Activated CD4-positive, alpha-beta T cell treated with anti-CD3 and anti-CD28 coated beads, Interleukin-2, amount 10 ng/mL, durations not matched to agents 24 days and 14 days (primary cell): ENCODE data around the gene SDK2. TPM values are rescaled to one million over a fixed set of nuclear protein-coding genes. Genes with fewer than 3 reads are reported as not detected.

ENCODE experiments used
- DNase-seq: peaks from one replicate; pipeline ENCODE4 v3.0.0; 2022
- H3K27ac Mint-ChIP-seq: one replicate; pipeline ENCODE4 v1.8.0; 2022; ENCODE audit warnings: mild to moderate bottlenecking, mixed read lengths
- H3K27me3 Mint-ChIP-seq: one replicate; pipeline ENCODE4 v1.8.0; 2022; ENCODE audit warnings: mixed read lengths
- H3K36me3 Mint-ChIP-seq: one replicate; pipeline ENCODE4 v1.8.0; 2022; ENCODE audit warnings: low read depth, mild to moderate bottlenecking, mixed read lengths
- H3K4me1 Mint-ChIP-seq: one replicate; pipeline ENCODE4 v1.8.0; 2021; ENCODE audit warnings: mixed read lengths
- H3K4me3 Mint-ChIP-seq: one replicate; pipeline ENCODE4 v1.8.0; 2022; ENCODE audit warnings: mild to moderate bottlenecking, moderate library complexity, mixed read lengths
- H3K9me3 Mint-ChIP-seq: one replicate; pipeline ENCODE4 v1.8.0; 2021; ENCODE audit warnings: mixed read lengths
- intact Hi-C: fragments of 100-400 bp; cut with micrococcal nuclease; formaldehyde crosslinking; loops from one replicate; pipeline ENCODE4 v1.15.1; 2023
- total RNA-seq: library from RNA; stranded (reverse); gene quantifications from 2 replicates; pipeline ENCODE4 v1.2.3, GENCODE V29; 2022

The SDK2 gene
- total RNA-seq, 1 donor from 2014 or later: 0.42 TPM

- Mint-ChIP-seq H3K4me1 (no peaks in the 10 kb centered on the region), H3K27me3 (peaks cover 3% of the 10 kb centered on the region), H3K4me3 (no peak overlapping the region), H3K9me3 (no peaks in the 10 kb centered on the region), H3K27ac (no peak overlapping the region), H3K36me3 (no peaks in the 10 kb centered on the region)
- no peak for DNase-seq
- intact Hi-C loops: no loop called here
Measured at GRCh38 chr17:73541111-73541510, 103.1 kb downstream of the SDK2 start.

- no peak for DNase-seq
- H3K4me3 Mint-ChIP-seq: no peak overlapping the region
- H3K4me1 Mint-ChIP-seq: no peaks in the 10 kb centered on the region
- H3K27me3 Mint-ChIP-seq: no peaks in the 10 kb centered on the region
- intact Hi-C loops: no loop called here
- no peaks in the 10 kb centered on the region for H3K9me3 Mint-ChIP-seq
- no peaks in the 10 kb centered on the region for H3K36me3 Mint-ChIP-seq
- H3K27ac Mint-ChIP-seq: no peak overlapping the region
Measured at GRCh38 chr17:73539166-73539565, 105.1 kb downstream of the SDK2 start.

- no peak for DNase-seq
- H3K36me3 Mint-ChIP-seq: no peaks in the 10 kb centered on the region
- intact Hi-C loops: no loop called here
- no peaks in the 10 kb centered on the region for H3K27me3 Mint-ChIP-seq
- no peaks in the 10 kb centered on the region for H3K4me1 Mint-ChIP-seq
- H3K27ac Mint-ChIP-seq: no peak overlapping the region
- no peak overlapping the region for H3K4me3 Mint-ChIP-seq
- H3K9me3 Mint-ChIP-seq: no peaks in the 10 kb centered on the region
Measured at GRCh38 chr17:73538445-73538844, 105.8 kb downstream of the SDK2 start.

GRCh38 chr17:73536700-73537605 is 107.3 kb downstream of the SDK2 start:
- intact Hi-C loops: no loop called here
- H3K27ac Mint-ChIP-seq: no peak overlapping the region
- no peaks in the 10 kb centered on the region for H3K4me1 Mint-ChIP-seq
- DNase-seq: no peak
- no peaks in the 10 kb centered on the region for H3K9me3 Mint-ChIP-seq
- H3K36me3 Mint-ChIP-seq: no peaks in the 10 kb centered on the region
- no peak overlapping the region for H3K4me3 Mint-ChIP-seq
- H3K27me3 Mint-ChIP-seq: no peaks in the 10 kb centered on the region

- Mint-ChIP-seq H3K36me3 (no peaks in the 10 kb centered on the region), H3K4me3 (no peak overlapping the region), H3K4me1 (no peaks in the 10 kb centered on the region), H3K27ac (no peak overlapping the region), H3K9me3 (no peaks in the 10 kb centered on the region), H3K27me3 (no peaks in the 10 kb centered on the region)
- intact Hi-C loops: no loop called here
- DNase-seq: no peak
Measured at GRCh38 chr17:73535746-73536145, 108.5 kb downstream of the SDK2 start.

GRCh38 chr17:73534209-73534909 is 109.9 kb downstream of the SDK2 start:
- no peak for DNase-seq
- Mint-ChIP-seq H3K36me3 (no peaks in the 10 kb centered on the region), H3K27ac (no peak overlapping the region), H3K4me1 (no peaks in the 10 kb centered on the region), H3K4me3 (no peak overlapping the region), H3K27me3 (no peaks in the 10 kb centered on the region), H3K9me3 (no peaks in the 10 kb centered on the region)
- intact Hi-C loops: no loop called here

GRCh38 chr17:73533781-73534180 is 110.5 kb downstream of the SDK2 start:
- intact Hi-C loops: no loop called here
- Mint-ChIP-seq H3K27ac (no peak overlapping the region), H3K9me3 (no peaks in the 10 kb centered on the region), H3K27me3 (no peaks in the 10 kb centered on the region), H3K36me3 (no peaks in the 10 kb centered on the region), H3K4me1 (no peaks in the 10 kb centered on the region), H3K4me3 (no peak overlapping the region)
- DNase-seq: no peak

- H3K4me3 Mint-ChIP-seq: no peak overlapping the region
- no peaks in the 10 kb centered on the region for H3K27me3 Mint-ChIP-seq
- intact Hi-C loops: no loop called here
- no peaks in the 10 kb centered on the region for H3K9me3 Mint-ChIP-seq
- no peaks in the 10 kb centered on the region for H3K4me1 Mint-ChIP-seq
- DNase-seq: no peak
- H3K27ac Mint-ChIP-seq: no peak overlapping the region
- H3K36me3 Mint-ChIP-seq: no peaks in the 10 kb centered on the region
Measured at GRCh38 chr17:73533127-73533526, 111.1 kb downstream of the SDK2 start.

GRCh38 chr17:73532421-73532901 is 111.8 kb downstream of the SDK2 start:
- intact Hi-C loops: no loop called here
- no peaks in the 10 kb centered on the region for H3K36me3 Mint-ChIP-seq
- H3K4me3 Mint-ChIP-seq: no peak overlapping the region
- no peaks in the 10 kb centered on the region for H3K4me1 Mint-ChIP-seq
- no peak overlapping the region for H3K27ac Mint-ChIP-seq
- no peaks in the 10 kb centered on the region for H3K9me3 Mint-ChIP-seq
- no peak for DNase-seq
- no peaks in the 10 kb centered on the region for H3K27me3 Mint-ChIP-seq

GRCh38 chr17:73531158-73531557 is 113.1 kb downstream of the SDK2 start:
- Mint-ChIP-seq H3K36me3 (no peaks in the 10 kb centered on the region), H3K4me1 (no peaks in the 10 kb centered on the region), H3K27ac (no peak overlapping the region), H3K27me3 (no peaks in the 10 kb centered on the region), H3K4me3 (no peak overlapping the region), H3K9me3 (no peaks in the 10 kb centered on the region)
- no peak for DNase-seq
- intact Hi-C loops: no loop called here

- intact Hi-C loops: no loop called here
- no peak overlapping the region for H3K4me3 Mint-ChIP-seq
- H3K4me1 Mint-ChIP-seq: no peaks in the 10 kb centered on the region
- no peak overlapping the region for H3K27ac Mint-ChIP-seq
- H3K36me3 Mint-ChIP-seq: no peaks in the 10 kb centered on the region
- no peaks in the 10 kb centered on the region for H3K9me3 Mint-ChIP-seq
- no peak for DNase-seq
- H3K27me3 Mint-ChIP-seq: no peaks in the 10 kb centered on the region
Measured at GRCh38 chr17:73528679-73529078, 115.6 kb downstream of the SDK2 start.

- no peak overlapping the region for H3K4me3 Mint-ChIP-seq
Measured at GRCh38 chr17:73526952-73527351, 117.3 kb downstream of the SDK2 start.

GRCh38 chr17:73524941-73525679 is 119.1 kb downstream of the SDK2 start:
- Mint-ChIP-seq H3K36me3 (no peaks in the 10 kb centered on the region), H3K27me3 (no peaks in the 10 kb centered on the region), H3K4me3 (no peak overlapping the region), H3K9me3 (no peaks in the 10 kb centered on the region), H3K4me1 (no peaks in the 10 kb centered on the region), H3K27ac (no peak overlapping the region)
- intact Hi-C loops: no loop called here
- DNase-seq: no peak

More at GRCh38 chr17:73526952-73527351, 117.3 kb downstream of the SDK2 start:
- no peaks in the 10 kb centered on the region for H3K27me3 Mint-ChIP-seq
- H3K4me1 Mint-ChIP-seq: no peaks in the 10 kb centered on the region
- no peaks in the 10 kb centered on the region for H3K9me3 Mint-ChIP-seq
- DNase-seq: no peak
- H3K36me3 Mint-ChIP-seq: no peaks in the 10 kb centered on the region
- intact Hi-C loops: no loop called here
- H3K27ac Mint-ChIP-seq: no peak overlapping the region

- Mint-ChIP-seq H3K9me3 (no peaks in the 10 kb centered on the region), H3K27me3 (no peaks in the 10 kb centered on the region), H3K4me1 (no peaks in the 10 kb centered on the region), H3K36me3 (no peaks in the 10 kb centered on the region), H3K4me3 (no peak overlapping the region), H3K27ac (no peak overlapping the region)
- intact Hi-C loops: no loop called here
- no peak for DNase-seq
Measured at GRCh38 chr17:73522696-73523095, 121.5 kb downstream of the SDK2 start.
